ENCODE measurements around the gene TMEM255B. TPM values are rescaled to one million over a fixed set of nuclear protein-coding genes. Genes with fewer than 3 reads are reported as not detected.
A peak's percentile ranks its signal among the peaks of the same experiment; 100 is the strongest.

TMEM255B gene
- total RNA-seq, 1 donor from 2014 or later = 1.7 TPM

- H3K9me3 Mint-ChIP-seq = no peaks in the 10 kb centered on the region
- H3K36me3 Mint-ChIP-seq = no peaks in the 10 kb centered on the region
- peak in 1 of 2 experiments; percentile 16 for DNase-seq (ENCODE audit: low spot score in 2 of 2, unreplicated experiment in 2 of 2)
- H3K27ac Mint-ChIP-seq = no peak overlapping the region
- H3K27me3 Mint-ChIP-seq (ENCODE audit: low read depth) = no peaks in the 10 kb centered on the region
- TF ChIP-seq CTCF (IDR thresholded peaks at IDR 0.05; ENCODE audit: unreplicated experiment) = no peak
- H3K4me3 Mint-ChIP-seq = no peak overlapping the region
- peaks cover 19% of the 10 kb centered on the region for H3K4me1 Mint-ChIP-seq
Observed at GRCh38 chr13:113845055-113845454, 86.0 kb downstream of the TMEM255B start.

GRCh38 chr13:113845723-113846635, 87.0 kb downstream of the TMEM255B start:
- no peak for TF ChIP-seq CTCF (IDR thresholded peaks at IDR 0.05; ENCODE audit: unreplicated experiment)
- no peaks in the 10 kb centered on the region for H3K27me3 Mint-ChIP-seq (ENCODE audit: low read depth)
- H3K27ac Mint-ChIP-seq = peak overlapping the region; percentile 16
- no peaks in the 10 kb centered on the region for H3K9me3 Mint-ChIP-seq
- H3K4me3 Mint-ChIP-seq = no peak overlapping the region
- DNase-seq (ENCODE audit: low spot score in 2 of 2, unreplicated experiment in 2 of 2) = peak in 1 of 2 experiments; percentile 8
- peaks cover 19% of the 10 kb centered on the region for H3K4me1 Mint-ChIP-seq
- H3K36me3 Mint-ChIP-seq = no peaks in the 10 kb centered on the region

GRCh38 chr13:113846636-113847318, 87.8 kb downstream of the TMEM255B start:
- Mint-ChIP-seq H3K4me1 (peaks cover 19% of the 10 kb centered on the region), H3K9me3 (no peaks in the 10 kb centered on the region), H3K27ac (no peak overlapping the region), H3K4me3 (no peak overlapping the region), H3K36me3 (no peaks in the 10 kb centered on the region), H3K27me3 (ENCODE audit: low read depth) (no peaks in the 10 kb centered on the region)
- no peak for TF ChIP-seq CTCF (IDR thresholded peaks at IDR 0.05; ENCODE audit: unreplicated experiment)
- peak in 1 of 2 experiments; percentile 18 for DNase-seq (ENCODE audit: low spot score in 2 of 2, unreplicated experiment in 2 of 2)

- H3K36me3 Mint-ChIP-seq = no peaks in the 10 kb centered on the region
- H3K9me3 Mint-ChIP-seq = no peaks in the 10 kb centered on the region
- TF ChIP-seq CTCF (IDR thresholded peaks at IDR 0.05; ENCODE audit: unreplicated experiment) = no peak
- peak in 1 of 2 experiments; percentile 13 for DNase-seq (ENCODE audit: low spot score in 2 of 2, unreplicated experiment in 2 of 2)
- H3K4me3 Mint-ChIP-seq = no peak overlapping the region
- no peaks in the 10 kb centered on the region for H3K27me3 Mint-ChIP-seq (ENCODE audit: low read depth)
- no peak overlapping the region for H3K27ac Mint-ChIP-seq
- H3K4me1 Mint-ChIP-seq = peaks cover 19% of the 10 kb centered on the region
Observed at GRCh38 chr13:113848020-113848419, 89.0 kb downstream of the TMEM255B start.

- peaks cover 24% of the 10 kb centered on the region for H3K4me1 Mint-ChIP-seq
- H3K27me3 Mint-ChIP-seq (ENCODE audit: low read depth) = no peaks in the 10 kb centered on the region
- H3K27ac Mint-ChIP-seq = no peak overlapping the region
- H3K36me3 Mint-ChIP-seq = no peaks in the 10 kb centered on the region
- DNase-seq (ENCODE audit: low spot score in 2 of 2, unreplicated experiment in 2 of 2) = peak in 1 of 2 experiments; percentile 6
- no peak overlapping the region for H3K4me3 Mint-ChIP-seq
- no peaks in the 10 kb centered on the region for H3K9me3 Mint-ChIP-seq
- TF ChIP-seq CTCF (IDR thresholded peaks at IDR 0.05; ENCODE audit: unreplicated experiment) = no peak
Observed at GRCh38 chr13:113848431-113849260, 89.6 kb downstream of the TMEM255B start.

Data from mesothelial cell of epicardium (in vitro differentiated cells).